NCI-H226 (cell line): ENCODE results near the gene TASP1.

Experiments used
- DNase-seq: peaks from one replicate; pipeline ENCODE4 v3.0.0-alpha.2; 2015

The TASP1 gene

GRCh38 chr20:13341737-13342393, 296.9 kb downstream of the TASP1 start:
- DNase-seq, result no peak

DNA sequence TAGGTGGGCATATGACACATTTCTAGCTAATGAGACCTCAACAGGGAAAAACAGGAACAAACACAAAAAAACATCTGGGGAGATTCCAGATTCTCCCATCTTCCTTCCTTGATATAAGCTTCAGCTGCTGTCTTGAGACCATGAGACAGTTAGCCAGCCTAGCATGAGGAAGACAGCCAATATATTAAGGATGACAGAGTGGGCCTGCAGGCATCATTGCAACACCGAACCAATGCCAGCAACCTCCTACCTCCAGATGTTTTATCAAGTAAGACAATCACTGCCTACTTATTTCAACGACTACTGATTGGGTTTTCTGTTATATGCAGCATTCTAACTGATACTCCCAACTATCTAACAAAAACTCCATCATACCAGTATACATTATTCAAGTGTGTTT, 298.6 kb downstream of the TASP1 start:
- DNase-seq, result no peak
